Stimulated activated CD8-positive, alpha-beta memory T cell treated with anti-CD3 and anti-CD28 coated beads, Interleukin-12 subunit alpha, Interleukin-12 subunit beta, amount 100 ng/mL, for 4 hours (primary cell): Measurements from ENCODE around the gene SLFN13.
"Not testable (repeated sequence)": the region's sequence is repeated elsewhere in the genome, so short reads cannot be mapped to it uniquely, and the experiment has no call there.

Experiments used
- DNase-seq: peaks from one replicate; pipeline ENCODE4 v3.0.0-alpha.2; 2020; ENCODE audit warnings: low read depth

Gene SLFN13, protein sequence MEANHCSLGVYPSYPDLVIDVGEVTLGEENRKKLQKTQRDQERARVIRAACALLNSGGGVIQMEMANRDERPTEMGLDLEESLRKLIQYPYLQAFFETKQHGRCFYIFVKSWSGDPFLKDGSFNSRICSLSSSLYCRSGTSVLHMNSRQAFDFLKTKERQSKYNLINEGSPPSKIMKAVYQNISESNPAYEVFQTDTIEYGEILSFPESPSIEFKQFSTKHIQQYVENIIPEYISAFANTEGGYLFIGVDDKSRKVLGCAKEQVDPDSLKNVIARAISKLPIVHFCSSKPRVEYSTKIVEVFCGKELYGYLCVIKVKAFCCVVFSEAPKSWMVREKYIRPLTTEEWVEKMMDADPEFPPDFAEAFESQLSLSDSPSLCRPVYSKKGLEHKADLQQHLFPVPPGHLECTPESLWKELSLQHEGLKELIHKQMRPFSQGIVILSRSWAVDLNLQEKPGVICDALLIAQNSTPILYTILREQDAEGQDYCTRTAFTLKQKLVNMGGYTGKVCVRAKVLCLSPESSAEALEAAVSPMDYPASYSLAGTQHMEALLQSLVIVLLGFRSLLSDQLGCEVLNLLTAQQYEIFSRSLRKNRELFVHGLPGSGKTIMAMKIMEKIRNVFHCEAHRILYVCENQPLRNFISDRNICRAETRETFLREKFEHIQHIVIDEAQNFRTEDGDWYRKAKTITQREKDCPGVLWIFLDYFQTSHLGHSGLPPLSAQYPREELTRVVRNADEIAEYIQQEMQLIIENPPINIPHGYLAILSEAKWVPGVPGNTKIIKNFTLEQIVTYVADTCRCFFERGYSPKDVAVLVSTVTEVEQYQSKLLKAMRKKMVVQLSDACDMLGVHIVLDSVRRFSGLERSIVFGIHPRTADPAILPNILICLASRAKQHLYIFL

GRCh38 chr17:35448214-35448898, at the start of gene SLFN13:
TSS of gene SLFN13 (minus strand) at chr17:35448766. CDS start at chr17:35445680, 3,086 bp downstream.
- peak; percentile 78 for DNase-seq

GRCh38 chr17:35496451-35497290, 48.1 kb upstream of the SLFN13 start:
- DNase-seq: no peak

GRCh38 chr17:35493040-35493439, 44.5 kb upstream of the SLFN13 start:
- DNase-seq: no peak

DNA sequence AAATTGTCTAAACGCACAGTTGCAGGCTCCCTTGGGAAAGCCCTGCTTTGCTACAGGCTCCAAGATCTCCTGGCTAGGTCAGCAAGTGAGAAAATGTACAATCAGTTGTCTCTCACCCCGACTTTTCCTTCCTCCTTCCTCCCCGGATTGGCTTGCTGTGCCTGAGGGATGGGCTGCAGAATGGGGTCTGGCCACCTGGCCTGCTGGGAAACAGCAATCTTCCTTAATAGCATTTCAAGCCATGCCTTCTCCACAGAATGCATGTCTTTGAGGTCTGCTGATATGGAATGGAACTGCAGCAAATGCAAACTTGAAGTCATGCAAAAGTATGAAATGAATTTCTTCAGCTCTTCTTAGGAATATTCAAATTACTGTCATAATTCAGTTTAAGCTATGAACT, 42.9 kb upstream of the SLFN13 start:
- DNase-seq: no peak

DNA sequence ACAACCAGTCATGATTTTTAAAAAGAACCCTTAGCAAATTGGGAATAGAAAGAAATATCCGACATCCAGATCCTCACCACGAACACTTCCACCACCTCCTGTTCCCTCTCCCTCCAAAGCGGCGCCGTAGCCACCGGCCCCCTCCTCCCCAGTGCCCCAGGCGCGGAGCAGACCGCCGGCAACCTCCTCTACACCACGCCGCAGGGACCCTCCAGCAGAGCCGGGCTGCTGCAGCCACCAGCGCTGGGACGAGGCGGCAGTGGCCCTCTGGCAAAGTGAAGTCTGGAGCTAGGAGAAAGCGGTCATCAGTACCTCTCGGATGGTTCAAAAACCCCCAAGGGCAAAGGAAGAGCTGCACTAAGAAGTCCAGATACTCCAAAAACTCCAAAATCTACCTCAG, 41.4 kb upstream of the SLFN13 start:
- no peak for DNase-seq

DNA sequence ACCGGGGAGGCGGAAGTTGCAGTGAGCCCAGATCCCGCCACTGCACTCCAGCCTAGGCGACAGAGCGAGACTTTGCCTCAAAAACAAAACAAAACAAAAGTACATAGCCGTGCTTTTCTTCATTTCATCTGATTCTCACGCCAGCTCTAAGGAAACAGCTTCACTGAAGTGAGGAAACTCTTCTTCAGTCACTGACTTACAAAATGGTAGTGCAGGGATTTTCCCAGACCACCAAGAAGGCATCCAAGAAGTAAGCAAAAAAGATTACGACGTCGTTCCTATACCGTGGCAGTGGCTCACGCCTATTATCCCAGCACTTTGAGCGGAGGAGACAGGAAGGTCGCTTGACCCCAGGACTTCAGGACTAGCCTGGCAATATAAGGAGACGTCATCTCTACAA, 40.4 kb upstream of the SLFN13 start:
- DNase-seq: no peak

DNA sequence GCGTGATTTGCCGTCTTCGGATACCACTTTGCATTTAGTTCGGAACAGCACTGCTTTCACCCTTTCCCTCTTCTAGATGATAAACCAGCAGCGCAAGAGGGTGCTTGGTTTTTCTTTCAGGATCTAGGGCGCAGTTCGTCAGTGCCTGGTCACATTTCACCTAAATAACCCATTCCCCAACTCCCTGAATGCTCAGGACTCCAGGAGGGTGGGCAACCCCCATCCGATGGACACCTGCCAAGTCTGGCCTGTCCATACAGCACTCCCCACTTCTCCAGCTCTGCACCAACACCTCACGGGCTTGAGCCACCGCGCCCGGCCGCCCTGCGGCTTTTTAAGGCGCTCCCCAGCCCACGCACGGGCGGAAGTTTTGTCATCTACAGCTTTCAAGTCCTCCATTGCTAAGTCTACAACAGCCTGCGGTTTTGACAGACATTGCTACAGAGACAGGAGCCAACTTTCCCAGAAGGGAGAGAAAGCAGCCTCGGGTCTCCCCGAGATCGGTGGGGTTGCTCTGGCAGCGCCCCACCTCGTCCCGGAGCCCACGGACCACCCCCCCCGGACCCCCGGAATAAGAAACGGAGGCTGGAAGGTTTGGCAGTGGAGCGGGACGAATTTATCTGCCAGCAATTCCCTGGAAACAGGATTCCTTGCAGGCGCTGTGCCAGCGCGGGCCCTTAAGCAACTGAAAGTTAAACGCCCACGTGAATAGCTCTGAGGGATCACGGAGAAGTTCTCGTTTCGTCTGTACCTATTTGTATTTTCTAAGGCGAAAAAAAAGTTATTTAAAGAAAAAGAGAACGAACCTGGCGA, 38.6 kb upstream of the SLFN13 start:
- DNase-seq: peak; percentile 70

DNA sequence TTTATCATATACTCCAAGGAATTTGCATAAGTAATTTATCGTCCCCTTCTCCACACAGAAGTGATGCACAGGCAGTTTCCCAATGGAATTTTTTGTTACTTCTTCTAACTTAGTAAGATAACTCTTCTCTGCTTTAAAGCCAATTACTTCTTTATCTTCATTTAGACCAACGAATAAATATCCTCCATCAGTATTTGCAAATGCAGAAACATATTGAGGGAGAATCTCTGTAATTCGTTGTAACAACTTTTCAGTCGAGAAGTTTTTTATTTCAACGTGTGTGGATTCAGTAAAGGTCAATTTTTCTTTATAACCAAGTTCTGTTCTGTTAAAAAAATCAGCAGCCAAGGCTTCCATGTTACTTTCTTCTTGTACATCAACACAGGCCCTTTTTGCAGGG, 30.7 kb upstream of the SLFN13 start:
- DNase-seq: no peak

GRCh38 chr17:35477248-35477647, 28.7 kb upstream of the SLFN13 start:
- no peak for DNase-seq

DNA sequence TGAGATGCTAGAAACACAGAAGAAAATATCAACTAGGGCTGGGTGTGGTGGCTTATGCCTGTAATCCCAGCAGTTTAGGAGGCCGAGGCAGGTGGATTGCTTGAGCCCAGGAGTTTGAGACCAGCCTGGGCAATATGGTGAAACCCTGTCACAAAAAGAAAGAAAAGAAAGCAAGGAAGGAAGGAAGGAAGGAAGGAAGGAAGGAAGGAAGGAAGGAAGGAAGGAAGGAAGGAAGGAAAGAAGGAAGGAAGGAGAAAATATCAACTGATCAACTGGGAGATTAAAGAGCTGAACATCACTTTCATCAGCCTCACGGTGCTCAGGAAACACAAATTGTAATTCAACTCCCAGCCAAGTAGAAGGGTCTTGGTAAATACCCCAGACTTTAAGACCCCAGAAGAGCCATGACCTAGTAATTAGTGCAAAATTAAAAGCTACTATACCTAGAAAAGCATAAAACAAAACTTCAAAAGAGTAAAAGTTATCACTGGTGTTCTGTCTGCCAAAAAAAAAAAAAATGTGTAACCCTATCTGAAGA, 27.8 kb upstream of the SLFN13 start:
- no peak for DNase-seq

- DNase-seq: no peak
Observed at GRCh38 chr17:35468475-35468874, 19.9 kb upstream of the SLFN13 start.

DNA sequence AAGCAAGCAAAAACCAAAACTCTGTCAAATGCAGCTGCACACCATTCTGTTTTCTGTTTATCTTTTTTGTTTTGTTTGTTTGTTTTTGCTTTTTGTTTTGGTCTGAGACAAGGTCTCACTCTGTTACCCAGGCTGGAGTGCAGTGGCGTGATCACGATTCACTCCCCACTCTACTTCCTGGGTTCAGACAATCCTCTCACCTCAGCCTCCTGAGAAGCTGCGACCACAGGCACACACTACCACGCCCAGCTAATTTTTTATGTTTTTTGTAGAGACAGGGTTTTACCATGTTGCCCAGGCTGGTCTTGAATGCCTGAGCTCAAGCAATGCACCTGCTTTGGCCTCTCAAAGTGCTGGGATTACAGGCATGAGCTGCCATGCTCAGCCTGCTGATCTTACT, 19.3 kb upstream of the SLFN13 start:
- DNase-seq: no peak

GRCh38 chr17:35460354-35460851, 11.8 kb upstream of the SLFN13 start:
- peak; percentile 39 for DNase-seq

- DNase-seq: not testable (repeated sequence)
Observed at GRCh38 chr17:35454035-35454434, 5.5 kb upstream of the SLFN13 start.

GRCh38 chr17:35453171-35453570, 4.6 kb upstream of the SLFN13 start:
- DNase-seq: no peak

GRCh38 chr17:35449371-35449931, 885 bp upstream of the SLFN13 start:
- DNase-seq: peak; percentile 11

GRCh38 chr17:35448899-35449227, 297 bp upstream of the SLFN13 start:
- DNase-seq: no peak

- DNase-seq: no peak
Observed at GRCh38 chr17:35447499-35447898, 1.1 kb downstream of the SLFN13 start.

DNA sequence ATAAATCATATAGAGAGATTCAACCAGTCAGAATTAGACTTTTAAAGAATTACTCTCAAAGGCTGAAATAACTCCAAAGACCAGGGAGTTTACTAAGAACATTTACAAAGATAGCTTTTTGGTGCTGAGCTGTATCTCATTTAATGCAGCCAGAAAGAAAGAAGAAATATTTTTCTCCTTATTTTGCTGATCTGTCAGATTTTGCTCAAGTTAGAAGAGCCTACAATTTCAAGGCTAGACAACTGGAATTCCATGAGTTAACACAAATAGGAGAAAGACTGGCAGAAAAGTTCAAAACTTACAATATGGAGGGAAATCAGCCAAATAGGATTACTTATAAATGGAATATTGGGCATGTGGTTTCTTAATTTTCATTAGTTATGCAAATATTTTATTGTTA, 10.1 kb downstream of the SLFN13 start:
- DNase-seq: no peak
